Caco-2 (cell line): ENCODE results near the gene CEP250. TPM values are rescaled to one million over a fixed set of nuclear protein-coding genes. Genes with fewer than 3 reads are reported as not detected.
"Not testable (repeated sequence)": the region's sequence is repeated elsewhere in the genome, so short reads cannot be mapped to it uniquely, and the experiment has no call there.

Experiments used
- BruUV-seq: library from RNA; stranded (reverse); fragments of 400-500 nt; replicated peaks from 2 replicates; lab custom pipeline; 2021; lab: Mats Ljungman, UMichigan
- CTCF ChIA-PET: fragments of 300-600 bp; sonication (Branson Sonifier 250); formaldehyde crosslinking; loops from one replicate; lab custom pipeline; 2022; ENCODE audit warnings: antibody characterized with exemption; lab: Charles Lee
- POLR2A ChIA-PET: fragments of 300-600 bp; sonication (Branson Sonifier 250); formaldehyde crosslinking; loops from one replicate; lab custom pipeline; 2022; ENCODE audit warnings: antibody characterized with exemption; lab: Charles Lee
- DNase-seq, 2 experiments: peaks; one replicate each; pipeline versions ENCODE4 v3.0.0 to v3.0.0-alpha.2; 2020 to 2022
- H3K27me3 ChIP-seq: replicated peaks from 2 replicates; pipeline ENCODE4 v1.6.0; 2011; ENCODE audit warnings: low read length; ENCODE audit not compliant: control insufficient read depth, insufficient read depth
- H3K36me3 ChIP-seq: 2 replicates; pipeline ENCODE4 v1.5.1; 2011; ENCODE audit warnings: low read length; ENCODE audit not compliant: control insufficient read depth, insufficient read depth
- H3K4me1 ChIP-seq: fragments of 250-450 bp; sonication (Bioruptor Pico); 2 replicates; pipeline ENCODE4 v1.5.1; 2020; ENCODE audit warnings: mild to moderate bottlenecking
- H3K4me3 ChIP-seq: 2 replicates; pipeline ENCODE4 v1.5.1; 2011; ENCODE audit warnings: low read depth, mild to moderate bottlenecking, control low read depth, low read length
- H3K9me3 ChIP-seq: fragments of 250-450 bp; sonication (Bioruptor Pico); 2 replicates; pipeline ENCODE4 v1.5.1; 2020; ENCODE audit warnings: mild to moderate bottlenecking, moderate library complexity
- H3K27ac Mint-ChIP-seq: one replicate; pipeline ENCODE4 v1.8.0; 2022; ENCODE audit warnings: mixed read lengths; ENCODE audit not compliant: unreplicated experiment
- H3K27me3 Mint-ChIP-seq: one replicate; pipeline ENCODE4 v1.8.0; 2022; ENCODE audit warnings: mixed read lengths; ENCODE audit not compliant: insufficient read depth, unreplicated experiment
- H3K36me3 Mint-ChIP-seq: one replicate; pipeline ENCODE4 v1.8.0; 2022; ENCODE audit warnings: mild to moderate bottlenecking, mixed read lengths; ENCODE audit not compliant: insufficient read depth, unreplicated experiment
- H3K4me1 Mint-ChIP-seq: one replicate; pipeline ENCODE4 v1.8.0; 2022; ENCODE audit warnings: low read depth, mixed read lengths; ENCODE audit not compliant: unreplicated experiment
- H3K4me3 Mint-ChIP-seq: one replicate; pipeline ENCODE4 v1.8.0; 2022; ENCODE audit warnings: mild to moderate bottlenecking, moderate library complexity, mixed read lengths; ENCODE audit not compliant: unreplicated experiment
- H3K9me3 Mint-ChIP-seq: one replicate; pipeline ENCODE4 v1.8.0; 2022; ENCODE audit warnings: mixed read lengths; ENCODE audit not compliant: unreplicated experiment
- intact Hi-C: fragments of 100-400 bp; cut with micrococcal nuclease; formaldehyde crosslinking; loops from one replicate; pipeline ENCODE4 v1.10.0; 2022; ENCODE audit not compliant: unreplicated experiment
- total RNA-seq: library from RNA; stranded (reverse); gene quantifications from 2 replicates; pipeline ENCODE4 v1.2.3, GENCODE V29; 2022
- TF ChIP-seq, protein P1 (sequence below), 2 experiments: fragments of 200-600 bp in 1 of 2; IDR thresholded peaks; 1 replicate in 1 of 2; 2 replicates in 1 of 2; pipeline versions ENCODE4 v1.5.1 to v1.8.0; 2011 to 2022; ENCODE audit warnings: antibody characterized with exemption in 1 of 2, control low read depth in 1 of 2, inconsistent platforms in 1 of 2, low read depth in 1 of 2, low read length in 1 of 2, mild to moderate bottlenecking in 1 of 2, moderate library complexity in 1 of 2; ENCODE audit not compliant: insufficient read depth in 1 of 2, severe bottlenecking in 1 of 2, unreplicated experiment in 1 of 2

Gene CEP250
- total RNA-seq, 1 experiment from 2014 or later: 137 TPM

DNA sequence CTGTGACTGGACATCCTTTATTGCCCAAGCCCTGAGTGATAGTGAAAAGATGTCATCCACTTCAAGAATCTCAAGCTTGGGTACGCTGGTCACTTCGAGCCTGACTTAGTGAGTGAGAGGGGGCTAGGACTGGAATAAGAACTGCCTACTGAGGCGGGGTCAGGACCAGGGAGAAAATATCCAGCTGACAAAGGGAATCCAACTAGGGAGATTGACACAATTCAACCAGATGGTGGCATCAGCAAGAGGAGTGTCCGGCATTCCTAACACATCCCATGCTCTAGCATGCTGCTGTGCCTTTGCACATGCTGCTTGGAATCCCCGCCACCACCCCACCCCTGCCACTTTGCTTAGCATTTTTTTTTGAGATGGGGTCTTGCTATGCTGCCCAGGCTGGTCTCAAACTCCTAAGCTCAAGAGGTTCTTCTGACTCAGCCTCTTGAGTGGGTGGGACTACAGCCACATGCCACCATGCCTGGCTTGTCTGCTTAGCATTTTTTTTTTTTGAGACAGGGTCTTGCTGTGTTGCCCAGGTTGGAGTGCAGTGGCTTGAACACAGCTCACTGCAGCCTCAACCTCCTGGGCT lies 6.5 kb upstream of the CEP250 start:
- Histone ChIP-seq H3K9me3 (no peaks in the 10 kb centered on the region), H3K36me3 (no peaks in the 10 kb centered on the region), H3K4me3 (no peak overlapping the region), H3K4me1 (no peaks in the 10 kb centered on the region), H3K27me3 (no peaks in the 10 kb centered on the region)
- POLR2A ChIA-PET: interaction anchor here (0.6 kb wide), 1 partner anchor 1032 kb away, joined by 6 read pairs; no protein-coding TSS in a partner anchor
- H3K27ac Mint-ChIP-seq: no peak overlapping the region
- no peaks in the 10 kb centered on the region for H3K27me3 Mint-ChIP-seq
- CTCF ChIA-PET: interaction anchor here (0.6 to 1.6 kb wide), 4 partner anchors 14 to 188 kb away, joined by 3 to 4 read pairs (median 4); no protein-coding TSS in a partner anchor
- DNase-seq: peak in 1 of 2 experiments; percentile 36
- H3K9me3 Mint-ChIP-seq: no peaks in the 10 kb centered on the region
- no TSS peak for BruUV-seq
- peaks cover 22% of the 10 kb centered on the region for H3K4me1 Mint-ChIP-seq
- H3K36me3 Mint-ChIP-seq: peaks cover 12% of the 10 kb centered on the region
- TF ChIP-seq, protein P1, sequence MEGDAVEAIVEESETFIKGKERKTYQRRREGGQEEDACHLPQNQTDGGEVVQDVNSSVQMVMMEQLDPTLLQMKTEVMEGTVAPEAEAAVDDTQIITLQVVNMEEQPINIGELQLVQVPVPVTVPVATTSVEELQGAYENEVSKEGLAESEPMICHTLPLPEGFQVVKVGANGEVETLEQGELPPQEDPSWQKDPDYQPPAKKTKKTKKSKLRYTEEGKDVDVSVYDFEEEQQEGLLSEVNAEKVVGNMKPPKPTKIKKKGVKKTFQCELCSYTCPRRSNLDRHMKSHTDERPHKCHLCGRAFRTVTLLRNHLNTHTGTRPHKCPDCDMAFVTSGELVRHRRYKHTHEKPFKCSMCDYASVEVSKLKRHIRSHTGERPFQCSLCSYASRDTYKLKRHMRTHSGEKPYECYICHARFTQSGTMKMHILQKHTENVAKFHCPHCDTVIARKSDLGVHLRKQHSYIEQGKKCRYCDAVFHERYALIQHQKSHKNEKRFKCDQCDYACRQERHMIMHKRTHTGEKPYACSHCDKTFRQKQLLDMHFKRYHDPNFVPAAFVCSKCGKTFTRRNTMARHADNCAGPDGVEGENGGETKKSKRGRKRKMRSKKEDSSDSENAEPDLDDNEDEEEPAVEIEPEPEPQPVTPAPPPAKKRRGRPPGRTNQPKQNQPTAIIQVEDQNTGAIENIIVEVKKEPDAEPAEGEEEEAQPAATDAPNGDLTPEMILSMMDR (IDR thresholded peaks at IDR 0.05; ENCODE audit: insufficient read depth in 1 of 2, low read depth in 1 of 2, low read length in 1 of 2, severe bottlenecking in 1 of 2, unreplicated experiment in 1 of 2): no peak
- no peak overlapping the region for H3K4me3 Mint-ChIP-seq
- intact Hi-C loops: no loop called here

GRCh38 chr20:35449855-35450254 lies 5.5 kb upstream of the CEP250 start:
- BruUV-seq, H3K4me3 ChIP-seq, H3K36me3 ChIP-seq, H3K27ac Mint-ChIP-seq, H3K9me3 Mint-ChIP-seq, H3K4me3 Mint-ChIP-seq, intact Hi-C loops, DNase-seq, POLR2A ChIA-PET, H3K9me3 ChIP-seq, H3K27me3 ChIP-seq, H3K27me3 Mint-ChIP-seq, H3K4me1 ChIP-seq: not testable (repeated sequence)
- peaks cover 24% of the 10 kb centered on the region for H3K4me1 Mint-ChIP-seq
- CTCF ChIA-PET: interaction anchor here (0.6 to 1.6 kb wide), 5 partner anchors 21 to 148 kb away, joined by 3 to 5 read pairs (median 4); no protein-coding TSS in a partner anchor
- peaks cover 20% of the 10 kb centered on the region for H3K36me3 Mint-ChIP-seq

DNA sequence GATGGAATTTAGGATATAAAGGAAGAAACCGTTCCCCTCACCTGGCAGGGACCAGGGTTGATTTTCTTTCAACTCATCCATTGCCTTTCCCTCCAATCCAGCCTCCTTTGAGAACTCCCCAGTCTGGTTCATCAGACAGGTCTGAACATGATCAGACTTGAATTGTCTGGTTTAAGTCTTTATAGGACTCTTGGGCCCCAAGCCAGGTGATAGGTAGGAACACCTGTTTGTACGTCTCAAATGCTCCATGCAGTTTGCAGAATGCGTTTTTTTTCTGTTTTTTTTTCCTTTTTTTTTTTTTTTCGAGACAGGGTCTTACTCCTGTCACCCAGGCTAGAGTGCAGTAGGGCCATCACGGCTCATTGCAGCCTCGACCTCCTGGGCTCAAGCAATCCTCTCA lies 4.1 kb upstream of the CEP250 start:
- ChIA-PET POLR2A (no interaction called here), CTCF (no interaction called here)
- Histone ChIP-seq H3K4me1 (peaks cover 4% of the 10 kb centered on the region), H3K36me3 (no peaks in the 10 kb centered on the region), H3K9me3 (no peaks in the 10 kb centered on the region), H3K27me3 (no peaks in the 10 kb centered on the region), H3K4me3 (no peak overlapping the region)
- no peaks in the 10 kb centered on the region for H3K9me3 Mint-ChIP-seq
- BruUV-seq: no TSS peak
- H3K27me3 Mint-ChIP-seq: no peaks in the 10 kb centered on the region
- H3K27ac Mint-ChIP-seq: no peak overlapping the region
- peaks cover 20% of the 10 kb centered on the region for H3K36me3 Mint-ChIP-seq
- no peak for DNase-seq
- H3K4me3 Mint-ChIP-seq: no peak overlapping the region
- peaks cover 28% of the 10 kb centered on the region for H3K4me1 Mint-ChIP-seq
- intact Hi-C loops: no loop called here
- TF ChIP-seq, protein P1 (IDR thresholded peaks at IDR 0.05; ENCODE audit: insufficient read depth in 1 of 2, low read depth in 1 of 2, low read length in 1 of 2, severe bottlenecking in 1 of 2, unreplicated experiment in 1 of 2): no peak
